GM13977 (cell line): Measurements from ENCODE around the gene FOXRED2.

Experiments used
- DNase-seq: peaks from one replicate; pipeline ENCODE4 v3.0.0; 2012; ENCODE audit warnings: low spot score
- CTCF ChIP-seq: IDR thresholded peaks from 2 replicates; pipeline ENCODE4 v1.5.1; 2012; ENCODE audit warnings: mild to moderate bottlenecking, control low read depth; ENCODE audit not compliant: insufficient read depth; ENCODE audit errors: extremely low read depth, missing control alignments
- in situ Hi-C: fragments of 300-500 bp; cut with MboI; formaldehyde crosslinking; loops from one replicate; pipeline ENCODE4 v1.12.0; 2022; ENCODE audit warnings: low sequenced_read_pairs, low pct_unique_long_range_greater_than_20kb, mixed read lengths, inconsistent platforms; ENCODE audit not compliant: unreplicated experiment

The FOXRED2 gene

GRCh38 chr22:36466258-36466657 is 40.6 kb downstream of the FOXRED2 start:
- TF ChIP-seq CTCF: no peak
- in situ Hi-C loops: loop anchor here (10.0 kb wide), 1 partner anchor 161 kb away; no protein-coding TSS in a partner anchor
- DNase-seq: no peak

DNA sequence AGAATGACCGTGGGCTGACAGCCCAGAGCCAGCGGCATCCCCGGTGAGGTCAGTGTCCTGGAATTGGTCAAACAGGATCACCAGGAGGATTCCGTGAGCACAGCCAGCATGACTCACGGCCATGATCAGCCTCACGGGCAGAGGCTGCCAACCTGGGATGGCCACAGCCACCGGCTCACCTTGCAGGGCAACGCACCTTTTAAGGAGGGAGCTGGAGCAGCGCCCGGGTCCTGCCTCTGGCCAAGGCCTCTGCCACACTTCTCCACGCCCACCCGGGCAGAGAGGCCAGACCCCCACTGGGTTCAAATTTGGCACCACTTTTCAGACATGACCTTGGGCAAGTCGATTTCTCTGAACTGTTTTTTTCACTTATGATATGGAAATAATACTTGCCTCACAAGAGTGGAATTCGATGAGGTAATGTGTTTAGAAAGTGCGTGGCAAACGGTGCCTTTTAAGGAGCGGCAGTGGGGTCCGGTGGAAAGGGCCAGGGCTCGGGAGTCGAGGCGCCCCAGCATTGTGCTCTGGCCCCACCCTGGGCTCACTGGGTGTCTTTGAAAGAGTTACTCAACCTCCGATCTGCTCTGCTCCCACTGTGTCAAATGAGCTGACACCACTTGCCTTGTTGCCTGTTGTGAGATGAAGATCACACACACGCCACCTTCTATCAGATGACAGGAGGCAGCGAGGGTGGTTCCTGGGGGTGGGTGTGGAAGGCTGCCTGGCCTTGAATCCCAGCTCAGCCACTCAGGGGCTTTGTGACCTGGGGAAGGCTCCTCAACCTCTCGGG is 41.4 kb downstream of the FOXRED2 start:
- no peak for DNase-seq
- no peak for TF ChIP-seq CTCF
- in situ Hi-C loops: loop anchor here (10.0 kb wide), 1 partner anchor 161 kb away; no protein-coding TSS in a partner anchor

- in situ Hi-C loops: loop anchor here (10.0 kb wide), 1 partner anchor 160 kb away; no protein-coding TSS in a partner anchor
- no peak for TF ChIP-seq CTCF
- no peak for DNase-seq
Observed at GRCh38 chr22:36464715-36465231, 42.1 kb downstream of the FOXRED2 start.

GRCh38 chr22:36463783-36464184 is 43.1 kb downstream of the FOXRED2 start:
- DNase-seq: no peak
- in situ Hi-C loops: loop anchor here (10.0 kb wide), 1 partner anchor 159 kb away; no protein-coding TSS in a partner anchor
- no peak for TF ChIP-seq CTCF

- no peak for TF ChIP-seq CTCF
- in situ Hi-C loops: loop anchor here (10.0 kb wide), 1 partner anchor 157 kb away; no protein-coding TSS in a partner anchor
- no peak for DNase-seq
Observed at GRCh38 chr22:36461665-36462649, 44.9 kb downstream of the FOXRED2 start.

DNA sequence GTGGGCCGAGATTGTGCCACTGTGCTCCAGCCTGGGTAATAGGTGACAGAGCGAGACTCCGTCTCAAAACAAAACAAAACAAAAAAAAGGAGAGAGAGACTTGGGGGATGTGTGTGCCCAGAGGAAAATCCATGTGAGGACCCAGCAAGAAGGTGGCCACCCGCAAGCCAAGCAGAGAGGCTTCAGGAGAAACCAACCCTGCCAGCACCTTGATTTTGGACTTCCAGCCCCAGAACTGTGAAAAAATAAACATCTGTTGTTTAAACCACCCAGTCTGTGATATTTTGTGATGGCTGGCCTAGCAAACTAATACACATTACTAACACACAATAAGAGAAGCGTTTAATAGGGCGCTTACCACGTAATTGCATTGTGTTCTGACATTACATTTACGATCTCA is 46.6 kb downstream of the FOXRED2 start:
- no peak for DNase-seq
- in situ Hi-C loops: loop anchor here (10.0 kb wide), 1 partner anchor 155 kb away; no protein-coding TSS in a partner anchor
- no peak for TF ChIP-seq CTCF
